MM.1S (cell line): ENCODE data around the gene GNG13.
"Not testable (repeated sequence)": the region's sequence is repeated elsewhere in the genome, so short reads cannot be mapped to it uniquely, and the experiment has no call there.

Source experiments
- EZH2 ChIP-seq: fragments of 300-600 bp; sonication (generic); optimal IDR thresholded peaks from 2 replicates; pipeline ENCODE3; 2017; ENCODE audit warnings: low read depth, mild to moderate bottlenecking, antibody characterized with exemption, low read length, mixed read lengths
- EZH2phosphoT487 ChIP-seq: fragments of 300-600 bp; sonication (generic); IDR thresholded peaks from 2 replicates; pipeline ENCODE4 v1.6.1; 2018; ENCODE audit warnings: antibody characterized with exemption, low read length
- TF ChIP-seq, protein P1 (sequence below): fragments of 300-600 bp; sonication (generic); IDR thresholded peaks from 2 replicates; pipeline ENCODE4 v1.5.1; 2016; ENCODE audit warnings: antibody characterized with exemption, low read length, mixed read lengths

DNA sequence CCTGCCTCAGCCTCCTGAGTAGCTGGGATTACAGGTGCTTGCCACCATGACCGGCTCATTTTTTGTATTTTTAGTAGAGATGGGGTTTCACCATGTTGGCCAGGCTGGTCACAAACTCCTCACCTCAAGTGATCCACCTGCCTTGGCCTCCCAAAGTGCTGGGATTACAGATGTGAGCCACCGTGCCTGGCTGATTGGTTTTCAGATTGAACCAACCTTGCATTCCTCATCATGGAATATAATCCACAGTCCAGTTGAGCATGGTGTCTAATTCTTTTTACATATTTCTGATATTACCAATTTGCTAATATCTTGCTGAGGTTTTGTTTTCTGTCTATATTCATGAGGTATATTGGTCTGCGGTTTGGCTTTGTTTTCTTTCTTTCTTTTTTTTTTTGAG is 36.3 kb upstream of the GNG13 start:
- TF ChIP-seq, protein P1, sequence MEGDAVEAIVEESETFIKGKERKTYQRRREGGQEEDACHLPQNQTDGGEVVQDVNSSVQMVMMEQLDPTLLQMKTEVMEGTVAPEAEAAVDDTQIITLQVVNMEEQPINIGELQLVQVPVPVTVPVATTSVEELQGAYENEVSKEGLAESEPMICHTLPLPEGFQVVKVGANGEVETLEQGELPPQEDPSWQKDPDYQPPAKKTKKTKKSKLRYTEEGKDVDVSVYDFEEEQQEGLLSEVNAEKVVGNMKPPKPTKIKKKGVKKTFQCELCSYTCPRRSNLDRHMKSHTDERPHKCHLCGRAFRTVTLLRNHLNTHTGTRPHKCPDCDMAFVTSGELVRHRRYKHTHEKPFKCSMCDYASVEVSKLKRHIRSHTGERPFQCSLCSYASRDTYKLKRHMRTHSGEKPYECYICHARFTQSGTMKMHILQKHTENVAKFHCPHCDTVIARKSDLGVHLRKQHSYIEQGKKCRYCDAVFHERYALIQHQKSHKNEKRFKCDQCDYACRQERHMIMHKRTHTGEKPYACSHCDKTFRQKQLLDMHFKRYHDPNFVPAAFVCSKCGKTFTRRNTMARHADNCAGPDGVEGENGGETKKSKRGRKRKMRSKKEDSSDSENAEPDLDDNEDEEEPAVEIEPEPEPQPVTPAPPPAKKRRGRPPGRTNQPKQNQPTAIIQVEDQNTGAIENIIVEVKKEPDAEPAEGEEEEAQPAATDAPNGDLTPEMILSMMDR, result not testable (repeated sequence)
- TF ChIP-seq EZH2, EZH2phosphoT487: not testable (repeated sequence)
